Breast epithelium (tissue), 4 donors: ENCODE data around the gene CPT1C. TPM values are rescaled to one million over a fixed set of nuclear protein-coding genes. Genes with fewer than 3 reads are reported as not detected.

ENCODE experiments used
- DNase-seq, 2 donors: peaks; one replicate each; pipeline ENCODE4 v3.0.0-alpha.2; 2019; ENCODE audit warnings: low spot score in 2 of 2
- H3K27ac ChIP-seq, 2 donors: fragments of 200-600 bp; sonication (generic) in 1 of 2; one replicate each; pipeline ENCODE4 v1.5.1; 2016 to 2019; ENCODE audit warnings: mild to moderate bottlenecking in 1 of 2
- H3K27me3 ChIP-seq, 2 donors: fragments of 200-600 bp; sonication (generic) in 1 of 2; one replicate each; pipeline versions ENCODE4 v1.5.1 to v1.6.0; 2017 to 2019; ENCODE audit warnings: control low read depth in 1 of 2, mild to moderate bottlenecking in 1 of 2
- H3K36me3 ChIP-seq: fragments of 200-600 bp; one replicate; pipeline ENCODE4 v1.5.1; 2019
- H3K4me1 ChIP-seq, 2 donors: fragments of 200-600 bp; sonication (generic); one replicate each; pipeline ENCODE4 v1.5.1; 2016 to 2019; ENCODE audit warnings: control low read depth in 1 of 2
- H3K4me3 ChIP-seq, 3 donors: fragments of 200-600 bp; sonication (generic); 1 replicate in 2 of 3; 2 replicates in 1 of 3; pipeline ENCODE4 v1.5.1; 2016 to 2019; ENCODE audit warnings: mild to moderate bottlenecking in 3 of 3, moderate library complexity in 2 of 3
- H3K9me3 ChIP-seq, 2 donors: fragments of 200-600 bp; sonication (generic) in 1 of 2; one replicate each; pipeline ENCODE4 v1.5.1; 2016 to 2019; ENCODE audit warnings: control low read depth in 1 of 2
- CTCF ChIP-seq, 3 donors: fragments of 450-650 bp; IDR thresholded peaks; one replicate each; pipeline ENCODE4 v1.5.1; 2016 to 2017; ENCODE audit warnings: antibody characterized with exemption in 3 of 3, mild to moderate bottlenecking in 3 of 3, moderate library complexity in 3 of 3
- POLR2A ChIP-seq: fragments of 450-650 bp; IDR thresholded peaks from one replicate; pipeline ENCODE4 v1.6.1; 2016; ENCODE audit warnings: antibody characterized with exemption, mild to moderate bottlenecking, moderate library complexity
- POLR2AphosphoS5 ChIP-seq, 3 donors: sonication (generic); formaldehyde crosslinking; IDR thresholded peaks; one replicate each; pipeline ENCODE4 v1.6.1; 2017; ENCODE audit warnings: antibody characterized with exemption in 3 of 3
- intact Hi-C: fragments of 100-400 bp; cut with DNase I; formaldehyde crosslinking; loops from one replicate; pipeline ENCODE4 v1.15.1; 2023; ENCODE audit warnings: low total_unique reads
- total RNA-seq, 3 donors: library from RNA; depleted of rRNA; stranded (reverse); fragments of >200 nt; gene quantifications; one replicate each; pipeline ENCODE4 v1.1.0, GENCODE V29; 2016

The CPT1C gene
- total RNA-seq, 3 donors from 2014 or later, result 0.80 to 14.4 (median 2.8) TPM

GRCh38 chr19:49749055-49749716, 58.3 kb downstream of the CPT1C start:
- no peaks in the 10 kb centered on the region for H3K36me3 ChIP-seq
- no peaks in the 10 kb centered on the region for H3K9me3 ChIP-seq
- H3K27me3 ChIP-seq, result no peaks in the 10 kb centered on the region
- no peaks in the 10 kb centered on the region for H3K4me1 ChIP-seq
- intact Hi-C loops, result loop anchor here (1.0 kb wide), 1 partner anchor 49 kb away; no protein-coding TSS in a partner anchor
- no peak for DNase-seq
- H3K27ac ChIP-seq, result no peak overlapping the region
- TF ChIP-seq POLR2A (no peak), CTCF (IDR thresholded peaks at IDR 0.05) (no peak), POLR2AphosphoS5 (IDR thresholded peaks at IDR 0.05) (no peak)
- H3K4me3 ChIP-seq, result no peak overlapping the region

GRCh38 chr19:49749771-49750170, 58.9 kb downstream of the CPT1C start:
- Histone ChIP-seq H3K36me3 (no peaks in the 10 kb centered on the region), H3K4me1 (no peaks in the 10 kb centered on the region), H3K9me3 (no peaks in the 10 kb centered on the region), H3K4me3 (no peak overlapping the region), H3K27ac (no peak overlapping the region), H3K27me3 (no peaks in the 10 kb centered on the region)
- TF ChIP-seq POLR2AphosphoS5 (IDR thresholded peaks at IDR 0.05), result no peak
- TF ChIP-seq CTCF (IDR thresholded peaks at IDR 0.05), result no peak
- TF ChIP-seq POLR2A, result no peak
- no peak for DNase-seq
- intact Hi-C loops, result loop anchor here (1.0 kb wide), 1 partner anchor 49 kb away; no protein-coding TSS in a partner anchor

- Histone ChIP-seq H3K27ac (no peak overlapping the region), H3K4me1 (no peaks in the 10 kb centered on the region), H3K4me3 (no peak overlapping the region), H3K36me3 (no peaks in the 10 kb centered on the region), H3K27me3 (no peaks in the 10 kb centered on the region), H3K9me3 (peaks cover 6% of the 10 kb centered on the region in 2 donors)
- TF ChIP-seq POLR2A, result no peak
- no peak for DNase-seq
- intact Hi-C loops, result no loop called here
Observed at GRCh38 chr19:49752701-49753100, 61.8 kb downstream of the CPT1C start.

- Histone ChIP-seq H3K4me1 (no peaks in the 10 kb centered on the region), H3K9me3 (peaks cover 6% of the 10 kb centered on the region in 2 donors), H3K36me3 (no peaks in the 10 kb centered on the region), H3K4me3 (no peak overlapping the region), H3K27ac (no peak overlapping the region), H3K27me3 (no peaks in the 10 kb centered on the region)
- intact Hi-C loops, result loop anchor here (5.0 kb wide), 1 partner anchor 1639 kb away; no protein-coding TSS in a partner anchor
- DNase-seq, result no peak
- TF ChIP-seq POLR2A, result no peak
- no peak for TF ChIP-seq CTCF (IDR thresholded peaks at IDR 0.05)
- no peak for TF ChIP-seq POLR2AphosphoS5 (IDR thresholded peaks at IDR 0.05)
Observed at GRCh38 chr19:49755956-49756355, 65.0 kb downstream of the CPT1C start.

- intact Hi-C loops, result loop anchor here (5.0 kb wide), 1 partner anchor 1641 kb away; no protein-coding TSS in a partner anchor
- H3K27ac ChIP-seq, result no peak overlapping the region
- H3K4me3 ChIP-seq, result no peak overlapping the region
- TF ChIP-seq POLR2AphosphoS5 (IDR thresholded peaks at IDR 0.05) (no peak), POLR2A (no peak), CTCF (IDR thresholded peaks at IDR 0.05) (no peak)
- no peaks in the 10 kb centered on the region for H3K27me3 ChIP-seq
- no peaks in the 10 kb centered on the region for H3K4me1 ChIP-seq
- H3K9me3 ChIP-seq, result peaks cover 6% of the 10 kb centered on the region in 2 donors
- no peak for DNase-seq
- no peaks in the 10 kb centered on the region for H3K36me3 ChIP-seq
Observed at GRCh38 chr19:49758292-49758691, 67.4 kb downstream of the CPT1C start.
